Measurements from ENCODE around the gene CBLN2.

CBLN2 gene

DNA sequence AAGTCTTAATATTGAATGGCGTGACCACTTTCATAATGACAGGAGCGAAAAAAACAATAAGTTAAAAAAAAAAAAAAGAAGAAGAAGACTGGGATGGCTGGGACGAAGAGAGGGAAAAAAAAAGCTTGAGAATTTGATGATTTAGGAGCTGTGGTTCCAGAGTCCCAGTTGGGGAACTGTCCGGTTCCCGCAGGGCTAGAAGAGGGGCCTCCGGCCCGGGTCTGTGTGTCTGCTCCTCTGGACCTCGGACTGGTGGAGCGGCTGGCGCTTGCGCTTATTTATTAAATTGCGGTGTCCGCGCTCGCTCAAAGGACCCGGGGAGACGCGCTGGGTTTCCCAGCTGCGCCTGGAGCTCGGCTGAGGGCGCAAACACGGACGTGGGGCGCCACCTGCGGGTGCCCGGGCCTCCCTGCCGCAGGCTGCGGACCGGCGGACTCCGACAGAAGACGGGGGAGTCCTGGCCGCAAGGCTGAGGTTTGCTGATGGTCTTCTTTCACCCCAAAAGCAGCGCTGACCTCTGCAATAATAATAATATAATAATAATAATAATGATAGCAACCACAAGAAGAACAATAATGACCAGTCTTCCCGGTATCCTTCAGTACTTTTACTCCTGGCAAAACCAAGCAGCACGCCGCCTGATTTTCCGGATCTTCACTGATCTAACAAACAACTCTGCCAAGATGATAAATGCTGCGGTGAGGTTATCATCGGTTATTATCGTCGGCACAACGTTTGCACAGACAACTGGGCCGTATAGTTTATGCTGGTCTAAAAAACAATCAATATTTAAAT is at the start of gene CBLN2:
TSS of gene CBLN2 (minus strand) at position 251 of the 795 bp plus-strand sequence. CDS start 2,182 bp downstream, outside the sequence.
- WGBS (ENCODE audit: insufficient coverage, insufficient read length), result no CpG with 5 or more reads among the region's 44 CpGs

DNA sequence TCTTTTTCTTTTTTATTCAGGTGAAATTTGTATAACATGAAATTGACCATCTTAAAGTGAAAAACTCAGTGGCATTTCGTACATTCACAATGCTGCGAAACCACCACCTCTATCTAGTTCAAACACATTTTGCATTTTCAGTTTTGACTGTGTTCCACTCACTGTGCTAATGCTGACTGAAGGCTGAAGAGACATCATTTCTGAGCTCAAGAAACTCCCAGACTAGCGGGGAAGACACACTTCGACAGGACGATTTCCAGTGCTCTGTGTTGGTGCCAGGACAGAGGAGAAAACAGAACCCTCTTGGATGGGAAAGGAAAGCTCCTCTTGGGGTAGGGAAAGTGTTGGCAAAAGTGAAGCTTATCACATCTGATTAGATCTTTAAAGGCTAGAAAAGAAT is 44.2 kb upstream of the CBLN2 start:
- no peak for DNase-seq (ENCODE audit: low read depth, low spot score)
- no peak overlapping the region for H3K27ac ChIP-seq (ENCODE audit: low read length)
- WGBS (ENCODE audit: insufficient coverage, insufficient read length), result no CpG with 5 or more reads among the region's 5 CpGs

More for the DNA sequence above, at the start of gene CBLN2:
- DNase-seq (ENCODE audit: low read depth, low spot score), result peak; percentile 50
- Histone ChIP-seq H3K27ac (ENCODE audit: low read length) (no peak within 1 kb of the TSS), H3K4me1 (ENCODE audit: control insufficient read depth, insufficient read depth, low read length) (peaks cover 2% of the 10 kb centered on the region; the same call in 1 of the 2 replicates), H3K27me3 (ENCODE audit: control insufficient read depth, insufficient read depth, low read length) (peaks cover 31% of the 10 kb centered on the region), H3K4me3 (ENCODE audit: low read length) (peak within 1 kb of the TSS; percentile 35; the same call in 1 of the 2 replicates), H3K9me3 (ENCODE audit: control insufficient read depth, insufficient read depth, low read length) (no peaks in the 10 kb centered on the region), H3K36me3 (ENCODE audit: control insufficient read depth, insufficient read depth, low read length) (no peaks in the 10 kb centered on the region; the same call in 1 of the 2 replicates)

DNA sequence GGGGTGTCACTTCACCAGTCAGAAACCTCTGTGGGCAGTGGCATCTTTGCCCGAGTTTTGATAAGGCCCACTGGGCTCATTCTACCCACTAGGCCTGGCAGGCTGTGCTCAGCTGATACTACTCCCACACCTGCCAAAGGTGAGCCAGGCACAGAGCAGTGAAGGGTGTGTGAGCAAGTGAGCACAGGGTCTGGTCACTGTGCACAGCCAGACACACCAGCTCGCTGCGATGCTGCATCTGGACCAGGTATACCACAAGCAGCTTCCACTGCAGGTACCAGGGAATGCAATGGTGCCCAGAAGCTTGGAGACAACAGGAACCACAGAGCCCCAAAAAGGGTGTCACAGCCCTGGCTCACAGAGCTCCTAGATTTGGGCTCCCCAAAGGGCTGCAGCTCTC is 40.6 kb upstream of the CBLN2 start:
- no CpG with 5 or more reads among the region's 3 CpGs for WGBS (ENCODE audit: insufficient coverage, insufficient read length)
- Histone ChIP-seq H3K36me3 (ENCODE audit: control insufficient read depth, insufficient read depth, low read length) (no peaks in the 10 kb centered on the region), H3K9me3 (ENCODE audit: control insufficient read depth, insufficient read depth, low read length) (no peaks in the 10 kb centered on the region), H3K4me3 (ENCODE audit: low read length) (no peak overlapping the region), H3K4me1 (ENCODE audit: control insufficient read depth, insufficient read depth, low read length) (no peaks in the 10 kb centered on the region), H3K27ac (ENCODE audit: low read length) (no peak overlapping the region), H3K27me3 (ENCODE audit: control insufficient read depth, insufficient read depth, low read length) (no peaks in the 10 kb centered on the region)
- DNase-seq (ENCODE audit: low read depth, low spot score), result no peak

More for the DNA sequence above, 44.2 kb upstream of the CBLN2 start:
- no peaks in the 10 kb centered on the region for H3K36me3 ChIP-seq (ENCODE audit: control insufficient read depth, insufficient read depth, low read length)
- H3K27me3 ChIP-seq (ENCODE audit: control insufficient read depth, insufficient read depth, low read length), result no peaks in the 10 kb centered on the region
- no peak overlapping the region for H3K4me3 ChIP-seq (ENCODE audit: low read length)
- no peaks in the 10 kb centered on the region for H3K4me1 ChIP-seq (ENCODE audit: control insufficient read depth, insufficient read depth, low read length)
- H3K9me3 ChIP-seq (ENCODE audit: control insufficient read depth, insufficient read depth, low read length), result no peaks in the 10 kb centered on the region

DNA sequence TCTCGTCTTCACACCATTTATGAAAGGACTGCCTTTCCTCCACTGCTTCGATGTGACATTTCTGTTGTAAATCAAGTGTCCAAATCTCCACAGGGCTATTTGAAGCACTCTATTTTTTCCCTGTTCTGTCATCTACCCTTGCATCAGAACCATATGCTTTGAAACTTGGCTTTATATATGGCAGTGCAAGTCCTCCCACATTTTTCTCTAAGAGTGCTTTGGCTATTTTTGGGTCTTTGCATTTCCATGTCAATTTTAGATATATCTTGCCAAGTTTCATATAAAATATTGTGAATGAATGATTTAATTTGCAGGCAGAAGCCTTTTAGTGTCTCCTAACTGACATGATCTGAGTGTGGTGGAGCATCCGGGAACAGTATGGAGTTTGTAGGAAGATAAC is 37.8 kb upstream of the CBLN2 start:
- H3K4me1 ChIP-seq (ENCODE audit: control insufficient read depth, insufficient read depth, low read length), result no peaks in the 10 kb centered on the region
- no peaks in the 10 kb centered on the region for H3K36me3 ChIP-seq (ENCODE audit: control insufficient read depth, insufficient read depth, low read length)
- no peak for DNase-seq (ENCODE audit: low read depth, low spot score)
- H3K9me3 ChIP-seq (ENCODE audit: control insufficient read depth, insufficient read depth, low read length), result no peaks in the 10 kb centered on the region
- no CpG with 5 or more reads among the region's 3 CpGs for WGBS (ENCODE audit: insufficient coverage, insufficient read length)
- H3K4me3 ChIP-seq (ENCODE audit: low read length), result no peak overlapping the region
- no peak overlapping the region for H3K27ac ChIP-seq (ENCODE audit: low read length)
- H3K27me3 ChIP-seq (ENCODE audit: control insufficient read depth, insufficient read depth, low read length), result no peaks in the 10 kb centered on the region

DNA sequence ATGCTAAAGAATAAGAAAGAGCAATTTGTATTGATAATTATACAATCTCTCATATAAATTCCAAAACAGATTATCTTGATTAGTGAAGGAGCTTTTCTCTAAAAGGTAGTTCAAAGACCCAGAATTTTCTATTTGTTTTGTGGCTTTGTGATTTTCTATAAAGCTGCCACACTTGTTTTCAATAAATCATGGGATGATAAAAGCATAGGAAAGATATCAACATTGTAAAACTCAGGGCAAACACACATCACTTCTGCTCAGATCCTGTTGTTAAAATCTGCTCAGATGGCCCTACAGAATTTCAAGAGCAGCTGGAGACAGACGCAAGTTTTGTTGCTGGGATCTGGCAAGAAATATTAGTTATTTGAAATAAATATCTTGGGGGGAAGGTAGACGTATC is 28.8 kb upstream of the CBLN2 start:
- no peaks in the 10 kb centered on the region for H3K9me3 ChIP-seq (ENCODE audit: control insufficient read depth, insufficient read depth, low read length)
- no CpG with 5 or more reads among the region's 2 CpGs for WGBS (ENCODE audit: insufficient coverage, insufficient read length)
- H3K27ac ChIP-seq (ENCODE audit: low read length), result no peak overlapping the region

DNA sequence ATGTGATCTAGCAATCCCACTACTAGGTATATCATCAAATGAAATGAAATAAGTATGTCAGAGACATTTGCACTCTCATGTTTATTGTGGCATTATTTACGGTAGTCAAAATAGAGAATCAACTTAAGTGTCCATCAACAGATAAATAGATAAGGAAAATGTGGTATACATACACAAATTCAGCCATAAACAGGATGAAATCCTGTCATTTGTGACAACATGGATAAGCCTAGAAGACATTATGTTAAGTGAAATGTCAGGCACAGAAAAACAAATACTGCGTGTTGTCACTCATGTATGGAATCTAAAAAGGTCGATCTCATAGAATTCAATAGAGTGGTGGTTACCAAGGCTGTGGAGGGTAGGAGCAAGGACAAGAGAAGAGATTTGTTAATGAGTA is 22.1 kb upstream of the CBLN2 start:
- no peaks in the 10 kb centered on the region for H3K36me3 ChIP-seq (ENCODE audit: control insufficient read depth, insufficient read depth, low read length)
- H3K9me3 ChIP-seq (ENCODE audit: control insufficient read depth, insufficient read depth, low read length), result no peaks in the 10 kb centered on the region
- no peak overlapping the region for H3K4me3 ChIP-seq (ENCODE audit: low read length)
- H3K27me3 ChIP-seq (ENCODE audit: control insufficient read depth, insufficient read depth, low read length), result no peaks in the 10 kb centered on the region
- no CpG with 5 or more reads among the region's 3 CpGs for WGBS (ENCODE audit: insufficient coverage, insufficient read length)
- no peaks in the 10 kb centered on the region for H3K4me1 ChIP-seq (ENCODE audit: control insufficient read depth, insufficient read depth, low read length)
- H3K27ac ChIP-seq (ENCODE audit: low read length), result no peak overlapping the region
- no peak for DNase-seq (ENCODE audit: low read depth, low spot score)

More for the DNA sequence above, 28.8 kb upstream of the CBLN2 start:
- DNase-seq (ENCODE audit: low read depth, low spot score), result no peak
- no peaks in the 10 kb centered on the region for H3K36me3 ChIP-seq (ENCODE audit: control insufficient read depth, insufficient read depth, low read length)
- H3K4me1 ChIP-seq (ENCODE audit: control insufficient read depth, insufficient read depth, low read length), result no peaks in the 10 kb centered on the region
- H3K27me3 ChIP-seq (ENCODE audit: control insufficient read depth, insufficient read depth, low read length), result no peaks in the 10 kb centered on the region
- H3K4me3 ChIP-seq (ENCODE audit: low read length), result no peak overlapping the region

DNA sequence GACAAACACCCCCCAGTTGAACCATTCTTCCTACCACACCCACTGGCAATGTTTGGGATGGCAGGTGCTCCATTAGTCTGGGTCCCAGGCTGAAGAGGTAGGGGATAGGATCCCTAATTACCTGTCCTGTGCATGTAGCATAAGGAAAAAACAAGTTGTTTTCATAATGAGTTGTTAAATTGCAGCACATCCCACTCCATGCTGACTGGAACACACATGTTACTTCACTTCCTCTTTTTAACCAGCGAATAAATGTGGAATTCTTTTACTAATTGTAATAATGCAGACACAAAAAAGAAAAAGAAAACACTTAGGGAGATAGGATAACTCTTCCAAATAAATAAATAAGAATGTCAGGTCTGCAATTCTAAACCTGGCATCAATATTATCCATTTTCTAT is 11.8 kb upstream of the CBLN2 start:
- Histone ChIP-seq H3K27ac (ENCODE audit: low read length) (no peak overlapping the region), H3K4me1 (ENCODE audit: control insufficient read depth, insufficient read depth, low read length) (no peaks in the 10 kb centered on the region), H3K9me3 (ENCODE audit: control insufficient read depth, insufficient read depth, low read length) (no peaks in the 10 kb centered on the region), H3K4me3 (ENCODE audit: low read length) (no peak overlapping the region), H3K36me3 (ENCODE audit: control insufficient read depth, insufficient read depth, low read length) (no peaks in the 10 kb centered on the region), H3K27me3 (ENCODE audit: control insufficient read depth, insufficient read depth, low read length) (no peaks in the 10 kb centered on the region)
- WGBS (ENCODE audit: insufficient coverage, insufficient read length), result no CpG with 5 or more reads among the region's 1 CpG
- DNase-seq (ENCODE audit: low read depth, low spot score), result no peak

DNA sequence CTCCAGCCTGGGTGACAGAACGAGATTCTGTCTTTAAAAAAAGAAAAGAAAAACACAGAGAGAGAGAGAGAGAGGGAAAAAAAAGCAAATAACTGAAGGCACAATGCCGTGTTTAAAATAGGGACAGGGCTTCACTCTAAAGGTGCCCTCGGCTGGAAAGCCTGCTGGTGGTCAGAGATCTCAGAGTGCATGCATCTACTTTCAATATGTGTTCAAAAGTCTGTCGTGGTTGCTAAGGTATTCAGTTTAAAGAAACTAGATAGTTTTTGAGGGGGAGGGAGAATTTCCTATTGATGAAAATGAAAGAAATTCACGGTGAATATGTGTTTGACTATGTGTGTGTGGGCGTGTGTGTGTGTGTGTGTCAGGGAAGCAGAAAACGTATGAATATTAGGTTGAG is 11.0 kb upstream of the CBLN2 start:
- H3K9me3 ChIP-seq (ENCODE audit: control insufficient read depth, insufficient read depth, low read length), result no peaks in the 10 kb centered on the region

DNA sequence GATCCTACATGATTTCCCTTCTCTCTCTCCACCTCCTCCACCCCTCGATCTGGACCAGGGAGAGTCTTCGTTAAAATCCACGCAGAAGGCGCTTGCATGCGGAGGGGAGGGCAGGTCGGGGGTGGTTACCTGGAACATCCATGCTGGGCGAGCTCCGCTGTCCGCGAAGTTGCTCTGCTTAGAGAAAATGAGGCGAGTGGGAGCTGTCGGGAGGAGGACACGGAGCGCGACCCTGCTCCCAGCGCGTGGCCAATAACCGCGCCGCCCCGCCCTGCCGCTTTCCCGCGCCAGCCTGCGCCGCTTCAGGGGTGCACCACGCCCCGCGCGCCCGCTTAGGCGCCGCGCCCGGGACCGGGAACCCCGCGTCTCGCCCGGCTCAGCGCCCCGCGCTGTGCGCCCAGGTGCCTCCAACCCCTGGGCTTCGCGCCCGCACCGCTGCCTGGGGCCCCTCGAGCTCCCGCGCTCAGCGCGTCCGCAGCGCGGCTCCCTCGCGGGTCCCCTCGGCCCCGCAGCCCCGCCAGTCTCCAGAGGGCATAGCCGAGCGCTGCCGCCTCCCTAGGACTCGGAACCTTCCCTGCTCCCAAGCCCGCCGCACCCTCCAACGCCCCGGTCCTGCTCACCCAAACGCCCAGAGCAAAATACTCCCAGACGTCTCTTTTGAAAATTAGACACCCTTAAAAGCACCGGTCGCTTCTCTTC is 636 bp downstream of the CBLN2 start:
- DNase-seq (ENCODE audit: low read depth, low spot score), result no peak
- peaks cover 2% of the 10 kb centered on the region; the same call in 1 of the 2 replicates for H3K4me1 ChIP-seq (ENCODE audit: control insufficient read depth, insufficient read depth, low read length)
- H3K27me3 ChIP-seq (ENCODE audit: control insufficient read depth, insufficient read depth, low read length), result peaks cover 31% of the 10 kb centered on the region

More for the DNA sequence above, 11.0 kb upstream of the CBLN2 start:
- H3K4me3 ChIP-seq (ENCODE audit: low read length), result no peak overlapping the region
- no peak overlapping the region for H3K27ac ChIP-seq (ENCODE audit: low read length)
- DNase-seq (ENCODE audit: low read depth, low spot score), result no peak
- H3K36me3 ChIP-seq (ENCODE audit: control insufficient read depth, insufficient read depth, low read length), result no peaks in the 10 kb centered on the region
- no peaks in the 10 kb centered on the region for H3K4me1 ChIP-seq (ENCODE audit: control insufficient read depth, insufficient read depth, low read length)
- no peaks in the 10 kb centered on the region for H3K27me3 ChIP-seq (ENCODE audit: control insufficient read depth, insufficient read depth, low read length)
- no CpG with 5 or more reads among the region's 7 CpGs for WGBS (ENCODE audit: insufficient coverage, insufficient read length)

DNA sequence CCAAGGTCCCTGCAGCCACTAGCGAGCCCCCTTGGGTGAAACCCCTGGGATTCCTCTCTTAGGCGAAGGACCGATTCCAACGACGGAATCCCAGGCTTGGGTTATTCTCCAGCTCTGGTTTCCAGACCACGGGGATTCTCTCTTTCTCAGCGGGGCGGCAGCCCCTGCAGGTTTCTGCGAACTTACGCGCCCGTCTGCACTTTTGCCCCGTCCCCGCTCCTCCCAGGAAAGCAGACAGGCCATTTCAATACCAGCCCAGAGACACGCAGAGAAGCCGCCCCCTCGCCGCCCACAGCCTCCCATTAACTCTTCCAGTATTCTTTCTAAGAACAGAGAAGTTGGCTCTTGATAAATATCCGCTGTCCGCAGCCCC is 1.2 kb downstream of the CBLN2 start:
- Histone ChIP-seq H3K4me3 (ENCODE audit: low read length) (peak overlapping the region; percentile 35; the same call in 1 of the 2 replicates), H3K27ac (ENCODE audit: low read length) (no peak overlapping the region), H3K36me3 (ENCODE audit: control insufficient read depth, insufficient read depth, low read length) (no peaks in the 10 kb centered on the region; the same call in 1 of the 2 replicates), H3K27me3 (ENCODE audit: control insufficient read depth, insufficient read depth, low read length) (peaks cover 31% of the 10 kb centered on the region), H3K4me1 (ENCODE audit: control insufficient read depth, insufficient read depth, low read length) (peaks cover 2% of the 10 kb centered on the region; the same call in 1 of the 2 replicates), H3K9me3 (ENCODE audit: control insufficient read depth, insufficient read depth, low read length) (no peaks in the 10 kb centered on the region)
- DNase-seq (ENCODE audit: low read depth, low spot score), result no peak
- WGBS (ENCODE audit: insufficient coverage, insufficient read length), result no CpG with 5 or more reads among the region's 20 CpGs

More for the DNA sequence above, 636 bp downstream of the CBLN2 start:
- H3K27ac ChIP-seq (ENCODE audit: low read length), result no peak overlapping the region
- WGBS (ENCODE audit: insufficient coverage, insufficient read length), result no CpG with 5 or more reads among the region's 73 CpGs
- peak overlapping the region; percentile 35; the same call in 1 of the 2 replicates for H3K4me3 ChIP-seq (ENCODE audit: low read length)
- H3K36me3 ChIP-seq (ENCODE audit: control insufficient read depth, insufficient read depth, low read length), result no peaks in the 10 kb centered on the region; the same call in 1 of the 2 replicates
- no peaks in the 10 kb centered on the region for H3K9me3 ChIP-seq (ENCODE audit: control insufficient read depth, insufficient read depth, low read length)
